IPS-NIHi7 (cell line): ENCODE data around the gene LCE3B.
"Not testable (repeated sequence)": the region's sequence is repeated elsewhere in the genome, so short reads cannot be mapped to it uniquely, and the experiment has no call there.

Source experiments
- DNase-seq: peaks from one replicate; pipeline ENCODE4 v3.0.0; 2012; ENCODE audit warnings: mixed read lengths; ENCODE audit errors: extremely low spot score

The LCE3B gene, protein sequence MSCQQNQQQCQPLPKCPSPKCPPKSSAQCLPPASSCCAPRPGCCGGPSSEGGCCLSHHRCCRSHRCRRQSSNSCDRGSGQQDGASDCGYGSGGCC

GRCh38 chr1:152613511-152613910 is at the start of gene LCE3B:
TSS of gene LCE3B (plus strand) at chr1:152613811. CDS start at chr1:152613811, 0 bp downstream.
- no peak for DNase-seq

DNA sequence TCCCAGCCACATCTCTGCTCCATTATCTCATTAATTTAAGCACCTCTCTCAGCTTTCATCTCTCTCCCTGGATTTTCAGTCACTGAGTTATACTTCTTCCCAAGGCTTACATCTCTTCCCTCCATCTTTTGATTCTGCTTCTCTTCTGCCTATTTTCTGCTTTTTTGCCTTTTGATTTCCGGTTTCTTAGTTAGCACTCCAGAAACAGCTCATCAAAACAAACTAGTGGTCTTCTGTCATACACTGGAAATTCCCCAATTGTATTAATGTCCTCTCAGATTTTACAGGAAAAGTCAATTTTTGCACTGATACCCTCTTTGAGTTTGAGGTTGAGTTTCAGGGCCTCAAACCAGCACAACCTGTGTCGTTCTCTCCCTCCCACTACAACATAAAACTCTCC is 48.5 kb upstream of the LCE3B start:
- no peak for DNase-seq

DNA sequence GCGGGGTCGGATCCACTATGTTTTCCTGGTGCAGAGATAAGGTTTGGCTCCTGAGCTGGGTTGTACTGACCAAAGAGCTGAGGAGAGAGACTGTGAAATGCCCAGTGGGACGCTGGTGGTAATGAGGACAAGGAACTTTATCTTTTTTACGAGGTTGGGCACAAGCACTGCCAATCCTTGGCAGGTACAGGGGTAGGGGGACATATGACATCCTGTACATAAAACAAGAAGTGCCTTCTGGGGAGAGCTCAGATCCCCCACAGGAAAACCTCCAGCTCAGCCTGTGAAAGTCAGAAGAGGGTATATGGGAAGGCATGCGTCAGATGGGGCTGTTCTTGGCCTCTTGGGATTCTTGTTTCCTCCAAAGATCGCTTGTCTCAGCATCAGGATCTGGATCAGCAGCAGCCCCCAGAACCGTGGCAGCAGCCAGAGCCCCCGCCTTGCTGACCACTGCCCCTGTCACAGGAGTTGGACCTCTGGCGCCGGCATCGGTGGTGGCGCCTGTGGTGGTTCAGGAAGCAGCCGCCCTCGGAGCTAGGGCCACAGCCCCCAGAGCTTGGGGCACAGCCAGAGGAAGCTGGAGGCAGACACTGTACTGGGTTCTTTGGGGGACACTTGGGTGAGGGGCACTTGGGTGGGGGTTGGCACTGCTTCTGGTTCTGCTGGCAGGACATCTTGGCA is 47.9 kb upstream of the LCE3B start:
- DNase-seq = no peak

DNA sequence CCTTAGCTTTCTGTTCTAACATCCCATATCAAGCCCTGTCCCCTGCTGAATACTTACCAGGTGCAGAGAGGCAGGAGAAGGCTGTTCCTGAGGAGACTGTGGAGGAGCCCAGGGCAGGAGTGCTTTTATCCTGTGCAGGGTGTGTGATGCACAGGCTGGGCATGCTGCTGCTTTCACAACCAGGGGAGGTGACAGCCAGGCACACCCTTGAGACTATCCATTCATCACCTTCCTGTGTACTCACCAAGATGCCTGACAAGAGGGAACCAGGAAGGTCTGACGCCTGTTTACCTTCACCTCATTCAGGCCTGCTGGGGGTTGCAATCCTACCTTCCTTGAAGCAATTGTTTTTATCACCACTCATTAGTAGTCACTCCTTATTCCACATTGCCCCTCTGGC is 46.9 kb upstream of the LCE3B start, which contains the start of gene LCE3E:
Gene LCE3E, minus strand, starts transcription at position 100 of the 400 bp plus-strand sequence. CDS start 572 bp downstream, outside the sequence.
- DNase-seq = no peak

- DNase-seq = no peak
Observed at GRCh38 chr1:152577168-152577567, 36.4 kb upstream of the LCE3B start.

DNA sequence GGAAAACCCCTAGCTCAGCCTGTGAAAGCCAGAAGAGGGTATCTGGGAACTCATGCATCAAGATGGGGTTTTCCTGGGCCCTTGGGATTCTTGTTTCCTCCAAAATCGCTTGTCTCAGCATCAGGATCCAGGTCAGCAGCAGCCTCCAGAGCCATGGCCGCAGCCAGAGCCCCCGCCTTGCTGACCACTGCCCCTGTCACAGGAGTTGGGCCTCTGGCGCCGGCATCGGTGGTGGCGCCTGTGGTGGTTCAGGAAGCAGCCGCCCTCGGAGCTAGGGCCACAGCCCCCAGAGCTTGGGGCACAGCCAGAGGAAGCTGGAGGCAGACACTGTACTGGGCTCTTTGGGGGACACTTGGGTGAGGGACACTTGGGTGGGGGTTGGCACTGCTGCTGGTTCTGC is 34.1 kb upstream of the LCE3B start:
- not testable (repeated sequence) for DNase-seq

DNA sequence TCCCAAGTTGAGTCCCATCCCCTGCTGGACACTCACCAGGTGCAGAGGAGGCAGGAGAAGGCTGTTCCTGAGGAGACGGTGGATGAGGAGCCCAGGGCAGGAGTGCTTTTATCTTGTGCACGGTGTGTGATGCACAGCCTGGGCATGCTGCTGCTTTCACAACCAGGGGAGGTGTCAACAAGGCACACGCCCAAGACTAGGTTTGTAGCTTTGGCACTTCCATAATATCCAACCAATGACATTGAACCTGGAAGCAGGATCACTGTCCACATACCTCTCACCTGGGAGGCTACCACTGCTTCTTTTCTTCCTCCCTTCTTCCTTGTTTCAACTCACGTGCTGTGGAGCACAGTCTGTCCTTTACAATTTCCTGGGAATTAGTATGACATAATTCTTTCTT is 33.2 kb upstream of the LCE3B start, which contains the start of gene LCE3D:
Gene LCE3D, minus strand, starts transcription at position 84 of the 400 bp plus-strand sequence. CDS start 580 bp downstream, outside the sequence.
- no peak for DNase-seq

- no peak for DNase-seq
Observed at GRCh38 chr1:152582647-152583046, 31.0 kb upstream of the LCE3B start.

DNA sequence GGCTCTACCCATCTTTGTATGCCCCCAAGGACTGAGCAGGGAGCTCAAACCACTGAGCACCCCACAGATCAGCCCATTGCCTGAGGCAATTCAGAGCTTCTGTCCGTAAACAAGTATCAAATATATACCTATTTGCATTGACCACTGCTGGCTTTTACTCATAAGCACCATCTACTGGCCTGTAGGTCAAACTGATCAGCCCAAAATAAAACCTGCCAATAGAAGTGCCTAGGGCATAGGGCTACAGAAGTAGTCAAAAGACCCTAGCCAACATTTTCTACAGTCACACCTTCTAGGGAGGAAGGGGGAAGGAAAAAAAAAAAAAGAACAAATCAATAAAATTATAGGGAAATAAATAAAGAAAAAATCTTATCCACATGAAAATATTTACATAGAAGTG is 28.0 kb upstream of the LCE3B start:
- DNase-seq = no peak

- DNase-seq = no peak
Observed at GRCh38 chr1:152596986-152597385, 16.6 kb upstream of the LCE3B start.

DNA sequence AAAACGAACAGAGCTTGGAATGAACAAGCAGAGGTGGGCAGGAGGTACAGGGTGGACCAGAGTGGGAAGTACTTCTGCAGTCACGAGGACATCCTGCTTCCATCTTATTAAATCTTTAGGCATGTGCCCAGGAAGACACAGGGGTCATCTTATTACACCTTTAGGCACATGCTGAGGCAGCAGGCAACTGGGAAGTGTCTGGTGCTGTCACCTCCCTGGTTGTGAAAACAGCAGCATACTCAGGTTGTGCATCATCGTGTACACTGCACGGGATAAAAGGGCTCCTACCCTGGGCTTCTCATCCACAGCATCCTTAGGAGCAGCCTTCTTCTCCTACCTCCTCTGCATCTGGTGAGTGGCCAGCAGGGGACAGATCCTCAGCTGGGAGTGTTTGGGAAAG is 13.7 kb upstream of the LCE3B start, which contains the start of gene LCE3C:
Gene LCE3C, plus strand, starts transcription at position 301 of the 400 bp plus-strand sequence. CDS start 498 bp downstream, outside the sequence.
- no peak for DNase-seq

DNA sequence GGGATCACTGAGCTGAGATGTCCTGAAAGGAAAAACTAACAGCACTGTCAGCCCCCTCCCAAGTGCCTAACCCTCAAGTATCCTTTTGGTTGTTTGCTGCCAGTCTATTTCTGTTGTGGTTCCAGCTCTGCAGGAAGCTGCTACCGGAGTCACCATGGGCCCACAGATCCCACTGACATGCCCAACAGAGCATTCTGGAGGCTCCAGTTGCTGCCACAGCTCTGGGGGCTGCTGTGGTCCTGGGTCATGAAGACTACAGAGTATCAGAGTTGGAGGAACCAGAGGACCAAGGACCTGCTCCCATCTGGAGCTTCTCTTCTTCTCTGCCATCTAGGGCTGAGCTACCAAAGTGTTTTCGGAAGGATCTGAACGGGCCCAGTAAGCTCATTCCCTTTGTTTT is 8.4 kb downstream of the LCE3B start:
- no peak for DNase-seq

DNA sequence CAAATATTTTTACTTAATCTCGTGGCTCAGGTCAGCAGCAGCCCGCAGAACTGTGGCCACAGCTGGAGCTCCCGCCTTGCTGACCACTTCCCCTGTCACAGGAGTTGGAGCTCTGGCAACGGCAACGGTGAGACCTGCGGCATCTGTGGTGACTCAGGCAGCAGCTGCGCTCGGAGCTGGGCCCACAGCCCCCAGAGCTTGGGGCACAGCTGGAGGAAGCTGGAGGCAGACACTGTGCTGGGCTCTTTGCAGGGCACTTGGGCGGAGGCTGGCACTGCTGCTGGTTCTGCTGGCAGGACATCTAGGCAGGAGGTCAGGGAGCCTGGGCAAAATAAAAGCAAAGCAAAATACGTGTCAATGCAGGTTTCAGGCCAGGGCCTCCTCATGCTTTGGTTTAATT is 9.2 kb downstream of the LCE3B start, which contains the start of gene LCE3A:
Gene LCE3A, minus strand, starts transcription at position 301 of the 400 bp plus-strand sequence. Its CDS starts 0 bp downstream, at position 301.
- DNase-seq = no peak

- DNase-seq = no peak
Observed at GRCh38 chr1:152623203-152623844, 9.7 kb downstream of the LCE3B start.

- no peak for DNase-seq
Observed at GRCh38 chr1:152626744-152627143, 13.1 kb downstream of the LCE3B start.

DNA sequence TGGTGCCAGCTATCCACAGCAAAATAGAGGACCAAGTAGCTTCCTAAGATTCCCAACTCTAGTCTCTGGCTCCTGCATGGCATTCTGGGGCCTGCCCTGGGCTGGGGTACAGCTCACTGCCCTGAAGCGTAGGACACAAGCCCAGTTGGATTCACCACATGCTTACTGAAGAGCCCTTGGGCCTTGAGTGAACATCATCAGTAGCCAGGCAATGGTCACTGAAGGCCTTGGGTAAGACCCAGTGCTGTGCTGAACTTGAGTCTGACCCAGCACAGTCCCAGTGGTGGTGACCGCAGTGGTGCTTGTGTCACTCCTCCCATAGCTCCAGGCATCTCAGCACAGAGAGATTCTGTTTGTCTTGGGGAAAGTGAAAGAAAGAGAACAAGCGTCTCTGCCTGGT is 17.0 kb downstream of the LCE3B start:
- DNase-seq = no peak

- no peak for DNase-seq
Observed at GRCh38 chr1:152640351-152640750, 26.7 kb downstream of the LCE3B start.

DNA sequence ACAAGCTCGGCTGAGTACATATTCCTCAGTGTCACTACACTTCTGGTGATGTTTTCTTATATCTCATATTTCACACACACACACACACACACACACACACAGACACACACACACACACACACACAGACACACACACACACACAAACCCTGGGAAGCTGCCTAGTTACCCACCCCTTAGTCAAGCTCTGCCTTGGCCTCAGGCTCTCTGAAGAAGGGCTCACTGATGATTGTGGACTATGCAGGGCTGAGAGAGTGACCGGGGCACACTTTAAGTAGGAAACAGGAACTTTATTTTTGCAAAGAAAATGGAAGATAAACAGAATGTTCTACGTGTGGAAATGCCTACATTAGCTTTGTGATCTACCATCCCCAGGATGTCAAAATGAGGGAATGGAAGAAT is 30.3 kb downstream of the LCE3B start:
- no peak for DNase-seq

DNA sequence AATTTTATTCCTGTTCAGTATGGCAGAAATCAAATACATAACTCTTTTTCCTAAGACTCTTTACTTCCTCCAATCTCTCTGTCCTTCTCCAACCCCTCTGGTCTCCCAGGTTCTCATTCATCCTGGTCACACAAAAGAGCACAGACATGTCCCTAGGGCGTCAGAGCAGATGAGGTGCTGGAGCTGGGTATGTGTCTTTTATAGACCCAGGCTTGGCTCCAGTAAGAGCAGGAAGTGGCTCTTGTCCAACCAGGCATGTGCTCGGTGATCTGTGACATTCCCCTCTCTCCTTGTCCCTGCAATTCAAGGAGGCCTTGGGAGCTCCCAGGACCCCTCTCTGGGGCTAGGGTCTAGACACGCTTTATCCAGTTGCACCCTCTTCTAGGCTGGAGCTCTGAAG is 31.5 kb downstream of the LCE3B start:
- no peak for DNase-seq

GRCh38 chr1:152646656-152647055 is 33.0 kb downstream of the LCE3B start:
- no peak for DNase-seq

GRCh38 chr1:152654110-152654509 is 40.5 kb downstream of the LCE3B start:
- DNase-seq = peak; percentile 64

GRCh38 chr1:152656459-152656858 is 42.8 kb downstream of the LCE3B start:
- DNase-seq = no peak

DNA sequence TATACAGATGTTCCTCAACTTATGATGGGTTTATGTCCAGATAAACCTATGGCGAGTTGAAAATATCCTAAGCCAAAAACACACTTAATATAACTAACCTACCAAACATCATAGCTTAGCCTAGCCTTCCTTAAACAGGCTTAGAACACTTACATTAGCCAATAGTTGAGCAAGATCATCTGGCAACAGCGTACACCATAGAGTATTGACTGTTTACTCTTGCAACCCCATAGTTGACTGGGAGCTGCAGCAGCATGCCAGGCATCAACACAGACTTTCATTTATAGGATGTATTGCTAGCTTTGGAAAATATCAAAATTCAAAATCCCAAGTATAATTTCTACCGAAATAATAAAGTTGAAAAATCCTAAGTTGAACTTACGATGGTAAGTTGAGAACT is 44.1 kb downstream of the LCE3B start:
- DNase-seq = no peak
